Uterus (tissue), 4 donors: ENCODE results near the gene CBLB. TPM values are rescaled to one million over a fixed set of nuclear protein-coding genes. Genes with fewer than 3 reads are reported as not detected.

Experiments
- DNase-seq, 2 donors: peaks; one replicate each; pipeline ENCODE4 v3.0.0-alpha.2; 2019 to 2020
- H3K27ac ChIP-seq, 2 donors: fragments of 200-600 bp; sonication (generic); 1 replicate in 1 of 2; 2 replicates in 1 of 2; pipeline ENCODE4 v1.5.1; 2016 to 2018
- H3K27me3 ChIP-seq, 2 donors: fragments of 200-600 bp; sonication (generic); one replicate each; pipeline ENCODE4 v1.5.1; 2018 to 2019; ENCODE audit warnings: control low read depth in 1 of 2
- H3K36me3 ChIP-seq, 2 donors: fragments of 200-600 bp; sonication (generic); one replicate each; pipeline ENCODE4 v1.5.1; 2019; ENCODE audit warnings: control low read depth in 1 of 2
- H3K4me1 ChIP-seq, 2 donors: fragments of 200-600 bp; sonication (generic); one replicate each; pipeline ENCODE4 v1.5.1; 2018 to 2019; ENCODE audit warnings: control low read depth in 1 of 2
- H3K4me3 ChIP-seq, 2 donors: fragments of 200-600 bp; sonication (generic); 1 replicate in 1 of 2; 2 replicates in 1 of 2; pipeline ENCODE4 v1.5.1; 2018 to 2019; ENCODE audit warnings: mild to moderate bottlenecking in 1 of 2
- H3K9me3 ChIP-seq, 2 donors: fragments of 200-600 bp; sonication (generic); one replicate each; pipeline ENCODE4 v1.5.1; 2019; ENCODE audit warnings: control low read depth in 1 of 2
- CTCF ChIP-seq, 4 experiments: fragments of 200-600 bp in 2 of 4; fragments of 450-650 bp in 2 of 4; sonication (generic) in 2 of 4; IDR thresholded peaks; one replicate each; pipeline ENCODE4 v1.5.1; 2016 to 2019; ENCODE audit warnings: antibody characterized with exemption in 4 of 4, mild to moderate bottlenecking in 2 of 4, moderate library complexity in 1 of 4
- POLR2A ChIP-seq, 2 donors: fragments of 450-650 bp; IDR thresholded peaks; one replicate each; pipeline ENCODE4 v1.6.1; 2016; ENCODE audit warnings: antibody characterized with exemption in 2 of 2, mild to moderate bottlenecking in 1 of 2, moderate library complexity in 1 of 2
- intact Hi-C: fragments of 100-400 bp; cut with DNase I; formaldehyde crosslinking; loops from one replicate; pipeline ENCODE4 v1.15.1; 2023; ENCODE audit warnings: low total_unique reads
- total RNA-seq, 4 donors: library from RNA; depleted of rRNA in 3 of 4; stranded (reverse); fragments of >200 nt in 3 of 4; gene quantifications; one replicate each; pipeline versions ENCODE4 v1.1.0 to v1.2.4, GENCODE V29; 2014 to 2023
- donor health status: DM: yes; HTN: yes; CAD: no.

Gene CBLB
- total RNA-seq, 4 donors from 2014 or later: 26.1 to 86.2 (median 44.5) TPM

- Histone ChIP-seq H3K9me3 (no peaks in the 10 kb centered on the region), H3K27ac (no peak overlapping the region), H3K36me3 (no peaks in the 10 kb centered on the region), H3K4me1 (no peaks in the 10 kb centered on the region), H3K4me3 (no peak overlapping the region), H3K27me3 (no peaks in the 10 kb centered on the region)
- intact Hi-C loops: no loop called here
- no peak for TF ChIP-seq CTCF (IDR thresholded peaks at IDR 0.05)
- no peak for DNase-seq
Observed at GRCh38 chr3:105704726-105705410, 163.9 kb downstream of the CBLB start.

GRCh38 chr3:105700575-105700974 is 168.2 kb downstream of the CBLB start:
- DNase-seq: no peak
- Histone ChIP-seq H3K36me3 (no peaks in the 10 kb centered on the region), H3K27me3 (no peaks in the 10 kb centered on the region), H3K27ac (no peak overlapping the region), H3K4me1 (no peaks in the 10 kb centered on the region), H3K9me3 (no peaks in the 10 kb centered on the region), H3K4me3 (no peak overlapping the region)
- intact Hi-C loops: no loop called here
- TF ChIP-seq POLR2A (IDR thresholded peaks at IDR 0.05) (no peak), CTCF (IDR thresholded peaks at IDR 0.05) (no peak)

- intact Hi-C loops: no loop called here
Observed at GRCh38 chr3:105691633-105692032, 177.2 kb downstream of the CBLB start.

GRCh38 chr3:105691053-105691452 is 177.8 kb downstream of the CBLB start:
- Histone ChIP-seq H3K4me3 (no peak overlapping the region), H3K4me1 (no peaks in the 10 kb centered on the region), H3K27ac (no peak overlapping the region), H3K27me3 (no peaks in the 10 kb centered on the region), H3K36me3 (no peaks in the 10 kb centered on the region), H3K9me3 (no peaks in the 10 kb centered on the region)
- intact Hi-C loops: no loop called here
- TF ChIP-seq POLR2A (IDR thresholded peaks at IDR 0.05) (no peak), CTCF (IDR thresholded peaks at IDR 0.05) (no peak)
- DNase-seq: no peak

More at GRCh38 chr3:105691633-105692032, 177.2 kb downstream of the CBLB start:
- Histone ChIP-seq H3K4me3 (no peak overlapping the region), H3K27ac (peak overlapping the region in 1 of 2 donors; percentile 32), H3K9me3 (no peaks in the 10 kb centered on the region), H3K27me3 (no peaks in the 10 kb centered on the region), H3K4me1 (no peaks in the 10 kb centered on the region), H3K36me3 (no peaks in the 10 kb centered on the region)
- TF ChIP-seq POLR2A (IDR thresholded peaks at IDR 0.05) (no peak), CTCF (IDR thresholded peaks at IDR 0.05) (no peak)
- DNase-seq: no peak

GRCh38 chr3:105688821-105689220 is 180.0 kb downstream of the CBLB start:
- Histone ChIP-seq H3K4me1 (no peaks in the 10 kb centered on the region), H3K4me3 (no peak overlapping the region), H3K9me3 (no peaks in the 10 kb centered on the region), H3K27ac (no peak overlapping the region), H3K36me3 (no peaks in the 10 kb centered on the region), H3K27me3 (no peaks in the 10 kb centered on the region)
- DNase-seq: no peak
- intact Hi-C loops: no loop called here
- TF ChIP-seq CTCF (IDR thresholded peaks at IDR 0.05) (no peak), POLR2A (IDR thresholded peaks at IDR 0.05) (no peak)
